ENCODE results near the gene ZNF229.
"Not testable (repeated sequence)": the region's sequence is repeated elsewhere in the genome, so short reads cannot be mapped to it uniquely, and the experiment has no call there.

The ZNF229 gene

DNA sequence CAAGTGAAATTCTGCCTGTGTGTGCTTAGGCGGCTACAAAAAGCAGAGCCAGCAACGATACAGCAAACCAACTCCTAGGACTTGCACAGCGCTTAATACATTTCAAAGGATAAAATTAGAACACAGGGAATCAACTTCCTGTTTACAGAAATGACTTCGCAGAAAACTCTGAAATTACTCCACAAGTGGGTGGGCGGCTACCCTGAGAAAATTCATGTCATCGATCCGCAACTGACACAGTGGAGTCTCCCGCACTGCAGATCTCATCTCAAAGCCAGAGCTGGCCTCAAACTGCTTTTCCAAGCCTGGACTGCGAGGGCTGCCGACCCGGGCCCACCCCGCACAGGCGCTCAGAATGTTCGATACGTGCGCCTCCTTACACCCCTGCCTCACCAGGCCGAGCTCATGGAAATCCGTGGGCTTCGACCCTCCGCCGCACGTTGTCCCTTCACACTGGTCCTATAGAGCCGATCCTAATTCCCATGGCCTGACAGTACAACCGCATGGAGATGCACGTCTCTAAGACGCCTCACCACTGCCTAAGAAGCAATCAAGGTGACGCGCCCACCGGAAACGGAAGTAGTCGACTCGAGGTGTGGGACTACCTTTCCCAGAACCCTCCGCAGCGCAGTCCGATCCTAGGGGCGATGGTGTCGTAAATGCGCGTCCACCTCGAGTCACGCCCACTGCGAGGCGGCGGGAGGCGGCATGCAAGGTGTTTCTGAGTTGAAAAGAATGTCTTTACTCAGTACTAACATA lies at the start of gene ZNF229:
ZNF229 (minus strand) TSS at position 557 of the 759 bp plus-strand sequence. CDS start 5,625 bp downstream, outside the sequence.
- DNase-seq: peak; percentile 96

DNA sequence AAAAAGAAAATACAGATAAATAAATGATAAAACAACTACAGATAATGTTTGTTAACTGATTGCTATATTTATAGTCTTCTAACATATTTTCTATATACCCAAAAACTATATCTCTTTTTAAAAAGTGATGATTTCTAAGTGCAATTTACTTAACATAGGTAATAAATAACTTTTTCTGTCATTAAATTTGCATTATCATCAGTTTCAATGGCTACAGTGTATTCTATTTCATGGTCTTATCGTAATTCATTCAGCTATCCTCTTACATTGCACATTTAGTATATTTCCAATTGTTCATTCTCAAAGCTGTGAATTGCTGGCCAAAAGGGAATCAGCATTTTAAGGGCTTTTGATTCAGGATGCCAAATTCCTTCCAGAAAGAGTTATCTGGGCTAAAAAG lies 48.4 kb upstream of the ZNF229 start:
- DNase-seq: no peak

DNA sequence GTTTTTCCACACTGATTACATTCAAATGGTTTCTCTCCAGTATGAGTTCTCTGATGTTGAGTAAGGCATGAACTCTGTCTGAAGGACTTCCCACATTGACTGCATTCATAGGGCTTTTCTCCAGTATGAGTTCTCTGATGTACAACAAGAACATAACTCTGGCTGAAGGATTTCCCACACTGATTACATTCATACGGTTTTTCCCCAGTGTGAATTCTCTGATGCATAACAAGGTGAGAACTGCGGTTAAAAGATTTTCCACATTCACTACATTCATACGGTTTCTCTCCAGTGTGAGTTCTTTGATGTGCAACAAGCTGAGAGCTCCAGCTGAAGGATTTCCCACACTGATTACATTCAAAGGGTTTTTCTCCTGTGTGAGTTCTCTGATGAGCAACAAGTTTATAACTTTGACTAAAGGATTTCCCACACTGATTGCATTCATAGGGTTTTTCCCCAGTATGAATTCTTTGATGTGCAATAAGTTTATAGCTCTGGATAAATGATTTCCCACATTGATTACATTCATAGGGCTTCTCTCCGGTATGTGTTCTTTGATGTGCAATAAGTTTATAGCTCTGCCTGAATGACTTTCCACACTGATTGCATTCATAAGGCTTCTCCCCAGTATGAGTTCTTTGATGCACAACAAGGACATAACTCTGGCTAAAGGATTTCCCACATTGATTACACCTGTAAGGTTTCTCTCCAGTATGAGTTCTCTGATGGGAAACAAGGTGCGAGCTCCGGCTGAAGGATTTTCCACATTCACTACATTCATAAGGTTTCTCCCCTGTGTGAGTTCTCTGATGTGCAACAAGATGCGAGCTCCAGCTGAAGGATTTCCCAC lies 28.5 kb upstream of the ZNF229 start:
- DNase-seq: peak; percentile 50

DNA sequence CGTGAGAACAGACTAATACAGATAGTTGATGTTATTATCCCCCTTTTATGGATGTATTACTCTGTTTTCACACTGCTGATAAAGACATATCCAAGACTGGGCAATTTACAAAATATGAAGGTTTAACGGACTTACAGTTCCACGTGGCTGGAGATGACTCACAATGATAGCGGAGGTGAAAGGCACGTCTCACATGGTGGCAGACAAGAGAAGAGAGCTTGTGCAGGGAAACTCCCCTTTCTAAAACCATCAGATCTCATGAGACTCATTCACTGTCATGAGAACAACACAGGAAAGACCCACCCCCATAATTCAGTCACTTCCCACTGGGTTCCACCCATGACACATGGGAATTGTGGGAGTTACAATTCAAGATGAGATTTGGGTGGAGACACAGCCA lies 20.5 kb upstream of the ZNF229 start:
- DNase-seq: not testable (repeated sequence)

DNA sequence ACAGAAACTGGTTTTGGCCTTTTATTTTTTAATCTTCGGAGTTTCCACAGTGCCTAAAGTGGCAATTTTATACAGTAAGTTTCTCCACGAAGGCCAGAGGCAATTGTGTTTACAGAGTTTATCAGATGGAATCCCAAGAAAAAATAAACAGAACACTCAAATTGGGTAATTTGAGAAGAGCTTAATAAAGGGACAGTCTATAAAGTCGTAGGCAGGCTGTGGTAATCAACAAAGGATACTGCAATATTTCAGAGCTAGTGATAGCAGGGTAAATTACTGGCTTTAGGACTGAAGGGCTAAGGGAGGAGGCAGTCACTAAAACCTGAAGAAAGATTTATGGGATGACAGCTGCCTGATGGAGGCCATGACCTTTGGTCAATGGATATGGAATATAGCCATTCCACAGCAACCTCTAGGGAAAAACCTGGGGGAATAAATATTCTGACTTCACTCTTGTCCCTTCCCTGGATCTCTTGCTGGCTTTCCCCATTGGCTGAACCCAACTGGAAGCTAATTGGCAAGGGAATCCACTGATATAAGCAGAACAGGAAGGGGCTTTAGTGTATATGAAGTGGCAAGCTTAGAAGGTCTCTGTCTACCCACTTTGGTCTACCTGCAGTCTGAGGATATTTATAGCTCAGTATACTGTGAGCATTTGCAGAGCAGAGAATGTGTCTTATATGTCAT lies 14.5 kb upstream of the ZNF229 start:
- not testable (repeated sequence) for DNase-seq

DNA sequence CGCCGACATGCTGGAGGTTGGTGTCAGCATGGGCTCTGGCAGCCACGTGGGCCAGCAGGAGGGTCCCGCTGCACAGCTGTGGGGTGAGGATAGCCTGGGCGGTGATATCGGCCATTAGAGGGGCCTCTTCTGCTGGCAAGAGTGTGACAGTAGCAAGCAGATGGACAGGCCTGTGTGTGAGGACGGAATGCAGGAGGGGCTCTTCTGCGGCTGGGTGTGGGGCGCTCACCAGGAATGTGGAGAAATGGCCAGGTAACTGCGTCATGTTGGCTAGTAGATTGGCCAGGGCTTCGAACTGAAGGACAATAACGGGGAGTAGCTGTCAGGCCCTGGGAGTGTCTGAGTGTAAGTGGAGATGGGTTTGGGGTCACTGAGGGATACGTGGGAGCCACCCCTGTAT lies 7.7 kb upstream of the ZNF229 start:
- not testable (repeated sequence) for DNase-seq

DNA sequence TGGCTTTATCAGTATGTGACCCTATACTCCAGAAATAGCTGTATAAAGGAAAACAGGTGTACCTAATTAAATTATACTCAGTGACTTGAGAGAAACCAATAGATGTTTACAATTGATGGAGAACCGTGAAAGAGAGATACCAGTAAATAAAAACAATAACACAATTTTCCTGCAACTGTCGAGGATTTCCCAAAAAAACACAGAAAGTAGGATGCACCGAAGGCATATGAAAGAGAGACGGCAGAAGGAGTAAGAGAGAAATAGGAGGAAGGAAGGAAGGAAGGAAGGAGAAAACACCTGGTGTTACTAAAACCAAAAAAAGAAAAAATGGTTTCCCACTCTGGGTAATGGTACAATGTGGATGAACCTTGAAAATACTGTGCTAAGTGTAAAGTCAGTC lies 6.8 kb upstream of the ZNF229 start:
- DNase-seq: no peak

DNA sequence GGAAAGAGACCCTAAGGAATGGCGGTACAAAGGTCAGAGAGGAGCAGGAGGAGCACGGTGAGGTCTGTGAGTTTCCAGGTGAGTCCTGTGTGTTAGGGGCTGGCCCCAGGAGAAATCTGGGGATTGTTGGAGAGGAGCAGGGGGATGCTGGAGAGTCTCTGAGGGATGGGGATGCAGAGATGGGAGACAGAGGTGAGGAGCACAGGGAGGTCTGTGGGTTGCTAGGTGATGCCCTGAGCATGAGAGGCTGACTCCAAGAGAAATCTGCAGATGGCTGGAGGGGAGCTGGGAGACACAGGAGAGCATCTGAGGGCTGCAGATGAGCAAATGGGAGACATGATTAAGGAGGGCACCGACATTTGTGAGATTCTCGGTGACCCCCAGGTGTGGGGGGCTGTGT lies 4.1 kb upstream of the ZNF229 start:
- no peak for DNase-seq

DNA sequence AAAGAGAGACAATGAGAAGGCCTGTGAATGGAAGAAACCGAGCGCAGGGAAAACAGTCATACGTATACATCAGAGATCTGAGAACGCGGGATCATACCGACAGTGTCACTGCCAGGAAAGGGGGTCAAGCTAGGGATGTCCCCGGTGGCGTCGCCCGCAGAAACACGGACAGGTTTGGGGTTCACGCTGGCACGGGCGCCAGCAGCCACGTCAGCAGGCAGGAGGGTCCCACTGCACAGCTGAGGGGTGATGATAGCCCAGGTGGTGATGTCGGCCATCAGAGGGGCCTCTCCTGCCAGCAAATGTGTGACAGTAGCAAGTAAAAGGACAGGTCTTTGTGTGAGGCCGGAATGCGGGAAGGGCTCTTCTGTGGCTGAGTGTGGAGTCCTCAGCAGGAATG lies 3.4 kb upstream of the ZNF229 start:
- DNase-seq: no peak

DNA sequence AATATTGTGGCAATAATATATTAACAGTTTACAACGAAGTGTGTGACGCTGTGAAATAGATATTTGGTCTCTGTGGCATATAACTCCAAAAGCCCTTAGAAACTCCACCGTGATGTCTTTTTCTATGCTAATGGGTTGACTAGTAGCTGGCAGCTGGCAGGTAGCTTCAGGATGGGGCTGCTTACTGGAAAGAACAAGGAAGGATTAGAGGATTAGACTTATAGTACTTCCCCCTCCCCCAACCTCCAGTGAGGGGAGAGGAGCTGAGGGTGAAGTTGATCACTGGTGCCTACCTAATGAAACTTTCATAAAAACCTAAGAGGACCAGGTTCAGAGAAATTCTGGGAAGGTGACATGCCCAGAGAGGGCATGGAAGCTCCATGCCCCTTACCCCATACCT lies 9.8 kb downstream of the ZNF229 start:
- DNase-seq: no peak

DNA sequence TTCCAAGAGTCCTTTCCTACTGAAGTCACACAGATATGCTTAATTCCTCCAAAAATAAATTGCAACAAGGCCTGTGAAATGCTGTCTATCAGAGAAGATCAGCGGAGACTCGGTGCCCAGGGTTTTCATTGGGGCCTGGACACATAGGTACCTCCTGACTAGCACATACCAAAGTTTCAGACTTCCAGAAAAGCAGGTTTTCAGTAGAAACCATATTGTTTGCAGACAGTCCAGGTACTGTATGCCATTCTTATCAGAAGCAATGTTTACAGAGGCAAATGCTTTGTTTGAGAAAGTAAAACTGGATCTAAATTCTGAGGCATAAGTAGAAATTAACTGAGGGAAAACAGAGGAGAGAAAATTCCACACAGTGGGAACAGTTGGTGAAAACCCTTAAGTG lies 12.8 kb downstream of the ZNF229 start:
- no peak for DNase-seq

DNA sequence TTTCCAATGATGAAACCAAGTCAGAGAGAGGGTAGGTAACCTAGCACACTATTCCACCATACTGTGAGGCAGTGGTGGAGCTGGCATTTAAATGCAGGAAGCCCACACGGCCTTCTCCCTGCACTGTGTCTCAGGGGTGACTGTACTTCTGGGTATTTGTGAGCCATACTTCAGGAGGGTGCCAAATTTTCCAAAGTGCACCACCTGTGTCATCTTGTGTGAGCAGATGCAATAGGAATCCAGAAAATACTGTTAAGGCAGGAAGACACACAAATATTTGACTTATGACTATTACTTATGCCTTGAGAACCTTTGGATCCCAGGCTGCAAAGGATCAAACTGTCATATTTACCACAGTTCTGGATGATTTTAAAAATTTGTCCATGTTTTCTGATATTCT lies 17.3 kb downstream of the ZNF229 start:
- DNase-seq: no peak

DNA sequence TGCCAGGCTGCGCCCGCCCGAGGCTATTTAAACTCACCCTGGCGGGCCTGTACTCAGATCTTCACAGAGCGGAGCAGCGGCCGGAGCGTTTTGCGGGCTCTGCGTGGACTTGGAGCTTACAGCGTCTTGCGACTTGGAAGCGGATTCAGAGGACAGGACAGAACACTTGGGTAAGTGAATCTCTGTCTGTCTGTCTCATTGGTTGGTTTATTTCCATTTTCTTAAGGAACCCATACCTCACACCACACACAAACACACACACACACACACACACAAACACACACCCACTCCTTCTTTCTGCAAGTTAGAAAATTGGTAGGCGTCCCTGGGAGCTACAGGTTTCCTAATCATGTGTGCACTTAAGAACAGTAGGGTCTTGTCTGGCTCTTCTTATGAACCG lies 32.7 kb downstream of the ZNF229 start:
- not testable (repeated sequence) for DNase-seq

DNA sequence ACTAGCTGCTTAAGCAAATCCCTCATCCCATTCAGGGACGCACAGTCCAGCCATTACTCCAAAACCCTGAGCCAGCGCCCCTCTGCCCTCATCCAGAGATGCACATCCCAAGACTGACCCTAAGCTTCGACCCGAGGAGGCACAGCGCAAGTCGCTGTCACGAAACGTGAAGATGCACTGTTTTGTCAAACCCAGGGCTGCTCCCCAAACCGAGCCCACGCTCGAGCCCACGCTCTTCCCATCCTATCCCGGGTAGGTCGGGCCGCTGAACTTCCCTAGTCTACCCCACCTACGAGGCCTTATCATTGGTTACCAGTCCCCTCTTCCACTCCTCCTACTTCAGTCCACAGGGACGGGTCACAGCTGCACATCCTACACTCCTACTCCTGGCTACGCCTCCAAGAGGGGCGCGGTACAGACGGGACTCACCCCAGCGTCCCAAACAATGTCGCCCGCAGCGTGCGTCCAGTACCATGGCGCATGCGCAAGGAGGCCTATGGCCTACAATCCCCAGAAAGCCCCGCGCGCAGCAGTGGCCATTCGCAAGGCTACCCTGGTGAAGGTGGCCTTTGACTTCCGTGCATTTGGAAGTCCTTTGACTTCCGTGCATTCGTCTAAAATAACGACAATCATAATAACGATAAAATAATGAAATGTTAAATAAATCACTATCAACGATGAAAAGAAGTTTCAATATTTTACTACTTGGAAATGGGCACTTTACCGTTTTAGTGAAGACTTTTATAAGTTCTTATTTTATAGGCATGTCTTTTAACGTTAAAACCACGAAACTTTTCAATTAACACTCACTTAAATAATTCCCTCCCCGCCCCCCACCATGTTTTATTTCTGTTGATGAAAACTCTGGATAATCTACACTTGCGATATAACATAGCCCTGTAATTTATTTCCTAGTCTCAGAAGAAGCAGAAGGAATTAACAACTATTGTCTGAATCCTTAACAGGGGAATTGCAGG lies 46.8 kb downstream of the ZNF229 start, which contains the start of gene ZNF285:
ZNF285 (minus strand) TSS at position 470 of the 977 bp plus-strand sequence. CDS start 4,395 bp downstream, outside the sequence.
- no peak for DNase-seq

DNA sequence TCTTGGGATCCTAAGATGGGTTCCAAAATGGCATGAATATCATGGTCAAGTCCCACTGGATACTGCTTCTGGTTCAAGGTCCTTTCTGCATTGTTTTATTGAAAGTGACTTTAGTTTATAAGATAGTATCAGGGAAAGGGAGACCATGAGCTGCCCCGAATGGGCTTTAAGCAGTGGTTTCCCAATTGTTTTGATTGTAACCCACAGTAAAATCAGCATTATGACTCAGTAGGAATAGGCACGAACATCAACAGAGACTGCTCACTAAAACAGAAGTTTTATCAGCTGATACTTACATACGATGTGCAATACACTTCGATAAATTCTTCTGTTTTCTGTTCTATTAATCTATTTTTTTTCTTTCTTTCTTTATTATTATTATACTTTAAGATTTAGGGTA lies 59.0 kb downstream of the ZNF229 start:
- DNase-seq: peak; percentile 37
